Measurements from ENCODE around the gene FAM135A. TPM values are rescaled to one million over a fixed set of nuclear protein-coding genes. Genes with fewer than 3 reads are reported as not detected.

The FAM135A gene
- total and polyA plus RNA-seq, 2 experiments from 2014 or later = 35.2 to 68.7 TPM

DNA sequence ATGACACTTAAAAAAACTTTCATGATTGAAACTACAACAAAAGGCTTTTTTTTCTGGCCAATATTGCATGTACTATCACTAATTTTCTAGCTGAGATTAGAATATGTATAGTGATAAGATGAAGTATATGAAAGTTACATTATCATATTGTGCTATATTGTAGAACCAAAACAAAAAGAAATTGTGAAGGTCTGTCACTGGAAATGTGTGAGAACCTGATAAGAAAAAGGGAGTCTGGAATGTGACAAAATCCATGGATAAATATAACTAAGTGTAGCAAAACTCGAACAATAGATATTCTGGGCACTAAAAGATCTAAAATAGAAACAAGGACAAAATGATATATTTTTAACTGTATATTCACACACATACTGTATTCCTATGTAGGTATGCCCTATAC lies 36.7 kb upstream of the FAM135A start:
- H2AFZ ChIP-seq = no peak overlapping the region; the same call in 1 of the 2 replicates
- no peaks in the 10 kb centered on the region for H4K20me1 ChIP-seq (replicated peaks; ENCODE audit: insufficient read depth)
- no peak overlapping the region for H3K27ac ChIP-seq (ENCODE audit: low read depth)
- H3K4me3 ChIP-seq = no peak overlapping the region
- H3K9me3 Mint-ChIP-seq = no peaks in the 10 kb centered on the region
- no peaks in the 10 kb centered on the region for H3K36me3 ChIP-seq (ENCODE audit: insufficient read depth)
- no peaks in the 10 kb centered on the region for H3F3A ChIP-seq (replicated peaks; ENCODE audit: low read depth)
- H3K4me1 Mint-ChIP-seq = peaks cover 8% of the 10 kb centered on the region; the same call in 2 of the 3 replicates
- H3K9me2 ChIP-seq (ENCODE audit: insufficient read depth) = no peaks in the 10 kb centered on the region
- no peaks in the 10 kb centered on the region for H3K4me1 ChIP-seq (ENCODE audit: insufficient read depth)
- no peak overlapping the region for H3K4me3 Mint-ChIP-seq
- H3K36me3 Mint-ChIP-seq (ENCODE audit: low read depth) = no peaks in the 10 kb centered on the region
- no peak overlapping the region for H3K27ac Mint-ChIP-seq
- no peaks in the 10 kb centered on the region for H3K79me2 ChIP-seq (replicated peaks; ENCODE audit: insufficient read depth)
- peaks cover 2% of the 10 kb centered on the region for H3K27me3 Mint-ChIP-seq (ENCODE audit: insufficient read depth, low read depth, poor library complexity)
- no peak for ATAC-seq
- H3K4me2 ChIP-seq = no peak overlapping the region
- DNase-seq (ENCODE audit: low spot score) = no peak
- H3K27me3 ChIP-seq (ENCODE audit: insufficient read depth) = no peaks in the 10 kb centered on the region
- TF ChIP-seq ZNF462 (CRISPR knock-in tag; IDR thresholded peaks at IDR 0.05) (no peak), STAT1 (IDR thresholded peaks at IDR 0.05; ENCODE audit: unreplicated experiment) (no peak), EZH2 (IDR thresholded peaks at IDR 0.05; ENCODE audit: low read depth, unreplicated experiment) (no peak), EZH2phosphoT487 (IDR thresholded peaks at IDR 0.05; ENCODE audit: unreplicated experiment) (no peak), NANOG (IDR thresholded peaks at IDR 0.05; ENCODE audit: borderline replicate concordance) (no peak)
- TF ChIP-seq, protein P1, sequence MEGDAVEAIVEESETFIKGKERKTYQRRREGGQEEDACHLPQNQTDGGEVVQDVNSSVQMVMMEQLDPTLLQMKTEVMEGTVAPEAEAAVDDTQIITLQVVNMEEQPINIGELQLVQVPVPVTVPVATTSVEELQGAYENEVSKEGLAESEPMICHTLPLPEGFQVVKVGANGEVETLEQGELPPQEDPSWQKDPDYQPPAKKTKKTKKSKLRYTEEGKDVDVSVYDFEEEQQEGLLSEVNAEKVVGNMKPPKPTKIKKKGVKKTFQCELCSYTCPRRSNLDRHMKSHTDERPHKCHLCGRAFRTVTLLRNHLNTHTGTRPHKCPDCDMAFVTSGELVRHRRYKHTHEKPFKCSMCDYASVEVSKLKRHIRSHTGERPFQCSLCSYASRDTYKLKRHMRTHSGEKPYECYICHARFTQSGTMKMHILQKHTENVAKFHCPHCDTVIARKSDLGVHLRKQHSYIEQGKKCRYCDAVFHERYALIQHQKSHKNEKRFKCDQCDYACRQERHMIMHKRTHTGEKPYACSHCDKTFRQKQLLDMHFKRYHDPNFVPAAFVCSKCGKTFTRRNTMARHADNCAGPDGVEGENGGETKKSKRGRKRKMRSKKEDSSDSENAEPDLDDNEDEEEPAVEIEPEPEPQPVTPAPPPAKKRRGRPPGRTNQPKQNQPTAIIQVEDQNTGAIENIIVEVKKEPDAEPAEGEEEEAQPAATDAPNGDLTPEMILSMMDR (conservative IDR thresholded peaks at IDR 0.05; ENCODE audit: low read depth in 2 of 2) = no peak
